Lung (tissue), 12 donors: ENCODE results near the gene ENKUR. TPM values are rescaled to one million over a fixed set of nuclear protein-coding genes. Genes with fewer than 3 reads are reported as not detected.

Source experiments
- ATAC-seq: fragments of 200-7000 bp; cut with Tn5 transposase; one replicate; pipeline ENCODE4 v1.9.1; 2020; ENCODE audit warnings: moderate number of reproducible peaks; ENCODE audit not compliant: insufficient read depth, low FRiP score
- DNase-seq, 3 donors: peaks; one replicate each; pipeline ENCODE4 v3.0.0-alpha.2; 2013 to 2017
- H3K27ac ChIP-seq, 2 donors: one replicate each; pipeline ENCODE4 v1.5.1; 2013; ENCODE audit warnings: mild to moderate bottlenecking in 2 of 2, moderate library complexity in 2 of 2, control low read depth in 1 of 2, inconsistent platforms in 1 of 2, low read depth in 1 of 2, low read length in 1 of 2
- H3K27me3 ChIP-seq, 3 donors: one replicate each; pipeline ENCODE4 v1.5.1; 2013; ENCODE audit warnings: low read length in 2 of 3; ENCODE audit not compliant: control insufficient read depth in 3 of 3, insufficient read depth in 3 of 3
- H3K36me3 ChIP-seq, 4 donors: one replicate each; pipeline ENCODE4 v1.5.1; 2013; ENCODE audit warnings: low read length in 4 of 4, mild to moderate bottlenecking in 1 of 4, moderate library complexity in 1 of 4; ENCODE audit not compliant: control insufficient read depth in 4 of 4, insufficient read depth in 4 of 4
- H3K4me1 ChIP-seq, 5 donors: one replicate each; pipeline ENCODE4 v1.5.1; 2013; ENCODE audit warnings: low read length in 5 of 5, mild to moderate bottlenecking in 2 of 5, moderate library complexity in 1 of 5; ENCODE audit not compliant: control insufficient read depth in 5 of 5, insufficient read depth in 5 of 5
- H3K4me3 ChIP-seq: one replicate; pipeline ENCODE4 v1.5.1; 2013; ENCODE audit warnings: mild to moderate bottlenecking, control low read depth, moderate library complexity
- H3K9ac ChIP-seq, 2 donors: one replicate each; pipeline ENCODE4 v1.5.1; 2013; ENCODE audit warnings: low read length in 2 of 2, control low read depth in 1 of 2; ENCODE audit not compliant: insufficient read depth in 1 of 2
- H3K9me3 ChIP-seq, 4 donors: one replicate each; pipeline ENCODE4 v1.5.1; 2013; ENCODE audit warnings: low read length in 3 of 4, mild to moderate bottlenecking in 1 of 4, moderate library complexity in 1 of 4; ENCODE audit not compliant: control insufficient read depth in 4 of 4, insufficient read depth in 3 of 4
- WGBS, 2 donors: extraction: QIAGEN DNeasy Blood & Tissue Kit; methylation state at CpG; one replicate each; pipeline ENCODE4 v1.1.7; 2013; 5-methylcytosine and 5-hydroxymethylcytosine counted together
- polyA plus RNA-seq, 2 donors: library from polyadenylated mRNA; stranded (reverse); fragments of 200-250 nt; gene quantifications; one replicate each; pipeline ENCODE4 v1.2.1, GENCODE V29; 2013
- total RNA-seq, 2 donors: library from RNA; depleted of rRNA in 1 of 2; stranded (reverse); fragments of >200 nt in 1 of 2; gene quantifications; one replicate each; pipeline ENCODE4 v1.2.1, GENCODE V29; 2014 to 2021
- TF ChIP-seq, protein P1 (sequence below): IDR thresholded peaks from 2 replicates; pipeline ENCODE4 v1.5.1; 2012; ENCODE audit warnings: mild to moderate bottlenecking; ENCODE audit errors: control extremely low read depth, extremely low read depth
- donor health status: control.
- donor health status: control.
- donor health status: Bipolar disorder and iron deficiency.
- donor health status: healthy.
- donor health status: DM: yes; HTN: yes; CAD: no.

The ENKUR gene
- total and polyA plus RNA-seq, 4 donors, result 9.9 to 17.8 (median 12.8) TPM

DNA sequence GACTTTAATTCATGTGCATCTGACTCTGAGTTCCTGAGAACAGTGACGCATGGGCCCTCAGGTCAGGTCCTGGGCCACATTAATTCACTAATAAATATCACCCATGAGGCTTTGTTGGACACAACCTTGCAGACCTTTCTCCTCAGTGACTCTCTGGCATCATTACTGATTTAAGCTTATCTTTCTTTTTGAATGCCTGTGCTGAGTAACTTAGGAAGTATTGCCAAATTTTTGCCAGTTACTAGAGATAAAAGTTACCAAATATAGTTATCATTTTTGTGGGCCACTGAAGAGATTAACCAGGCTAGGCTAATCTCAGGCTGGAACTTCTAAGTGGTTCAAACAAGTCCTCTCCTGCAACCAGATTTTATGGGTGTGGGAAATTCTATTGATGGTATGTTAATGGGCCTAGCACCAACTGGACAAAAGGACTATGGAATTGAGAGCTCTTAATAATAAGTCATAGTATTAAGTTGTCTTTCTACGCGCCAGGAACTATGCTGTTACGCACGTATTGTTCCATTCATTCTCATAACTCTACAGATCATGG lies 34.7 kb downstream of the ENKUR start:
- TF ChIP-seq, protein P1, sequence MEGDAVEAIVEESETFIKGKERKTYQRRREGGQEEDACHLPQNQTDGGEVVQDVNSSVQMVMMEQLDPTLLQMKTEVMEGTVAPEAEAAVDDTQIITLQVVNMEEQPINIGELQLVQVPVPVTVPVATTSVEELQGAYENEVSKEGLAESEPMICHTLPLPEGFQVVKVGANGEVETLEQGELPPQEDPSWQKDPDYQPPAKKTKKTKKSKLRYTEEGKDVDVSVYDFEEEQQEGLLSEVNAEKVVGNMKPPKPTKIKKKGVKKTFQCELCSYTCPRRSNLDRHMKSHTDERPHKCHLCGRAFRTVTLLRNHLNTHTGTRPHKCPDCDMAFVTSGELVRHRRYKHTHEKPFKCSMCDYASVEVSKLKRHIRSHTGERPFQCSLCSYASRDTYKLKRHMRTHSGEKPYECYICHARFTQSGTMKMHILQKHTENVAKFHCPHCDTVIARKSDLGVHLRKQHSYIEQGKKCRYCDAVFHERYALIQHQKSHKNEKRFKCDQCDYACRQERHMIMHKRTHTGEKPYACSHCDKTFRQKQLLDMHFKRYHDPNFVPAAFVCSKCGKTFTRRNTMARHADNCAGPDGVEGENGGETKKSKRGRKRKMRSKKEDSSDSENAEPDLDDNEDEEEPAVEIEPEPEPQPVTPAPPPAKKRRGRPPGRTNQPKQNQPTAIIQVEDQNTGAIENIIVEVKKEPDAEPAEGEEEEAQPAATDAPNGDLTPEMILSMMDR, result no peak
- ATAC-seq, result no peak

DNA sequence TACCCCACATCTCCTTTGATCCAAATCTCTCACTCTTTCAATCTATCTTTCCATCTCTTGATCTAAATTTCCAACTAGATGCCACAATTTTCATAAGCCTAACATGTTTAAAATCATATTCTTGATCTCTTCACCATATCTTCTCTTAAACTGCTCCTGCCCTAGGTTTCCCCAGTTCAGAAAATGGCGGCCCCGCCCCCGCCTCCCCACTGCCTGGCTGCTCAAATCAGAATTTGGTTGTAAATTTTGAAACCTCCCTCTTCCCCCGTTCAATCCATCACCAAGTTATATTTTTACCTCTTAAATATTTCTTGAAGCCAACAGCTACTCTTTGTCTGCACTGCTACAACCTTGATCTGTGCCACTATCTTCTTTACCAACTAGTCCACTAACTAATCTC lies 36.3 kb downstream of the ENKUR start:
- Histone ChIP-seq H3K27ac (no peak overlapping the region), H3K27me3 (no peaks in the 10 kb centered on the region), H3K36me3 (no peaks in the 10 kb centered on the region), H3K9ac (no peak overlapping the region), H3K9me3 (no peaks in the 10 kb centered on the region), H3K4me3 (no peak overlapping the region), H3K4me1 (peaks cover 0 to 11% (median 7%) of the 10 kb centered on the region in 5 donors)
- WGBS, 2 donors, result 91 to 94% methylated on average over 4 of the region's 4 CpGs
- DNase-seq, result no peak
- no peak for ATAC-seq
- TF ChIP-seq, protein P1, result no peak

More for the DNA sequence above, 34.7 kb downstream of the ENKUR start:
- Histone ChIP-seq H3K9me3 (no peaks in the 10 kb centered on the region), H3K27ac (no peak overlapping the region), H3K4me1 (peaks cover 0 to 4% (median 0%) of the 10 kb centered on the region in 5 donors), H3K4me3 (no peak overlapping the region), H3K9ac (no peak overlapping the region), H3K36me3 (no peaks in the 10 kb centered on the region), H3K27me3 (no peaks in the 10 kb centered on the region)
- DNase-seq, result no peak
- WGBS, 2 donors, result 77 to 97% methylated on average over 5 of the region's 5 CpGs

DNA sequence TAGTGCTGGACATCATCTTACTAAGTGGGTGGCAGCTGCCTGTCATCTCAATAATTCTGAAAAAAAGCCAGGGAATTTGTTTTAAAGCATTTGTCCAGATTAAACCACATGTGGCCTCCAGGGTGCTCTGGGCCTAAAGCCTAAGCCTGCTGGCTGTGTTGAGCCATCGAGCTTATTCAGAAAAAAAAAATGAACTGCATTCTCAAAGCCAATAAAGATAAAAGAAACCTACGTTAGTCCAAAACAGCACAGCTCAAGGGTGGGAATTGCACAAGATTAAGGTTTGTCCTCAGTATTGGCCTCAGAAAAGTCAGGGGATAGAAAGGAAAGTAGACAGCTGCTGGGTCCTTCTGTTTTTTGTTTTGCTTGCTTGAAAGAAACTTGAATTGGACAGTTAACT lies 41.0 kb downstream of the ENKUR start:
- TF ChIP-seq, protein P1, result no peak
- H3K9ac ChIP-seq, result no peak overlapping the region
- peak overlapping the region in 1 of 2 donors; percentile 66 for H3K27ac ChIP-seq
- ATAC-seq (peak; percentile 53), DNase-seq (peak; percentile 62 to 90 (median 88))
- H3K9me3 ChIP-seq, result no peaks in the 10 kb centered on the region
- no peak overlapping the region for H3K4me3 ChIP-seq
- H3K27me3 ChIP-seq, result no peaks in the 10 kb centered on the region
- peaks cover 0 to 13% (median 8%) of the 10 kb centered on the region in 5 donors for H3K4me1 ChIP-seq
- no peaks in the 10 kb centered on the region for H3K36me3 ChIP-seq
- WGBS, 2 donors, result 62 to 73% methylated on average over 2 of the region's 2 CpGs

DNA sequence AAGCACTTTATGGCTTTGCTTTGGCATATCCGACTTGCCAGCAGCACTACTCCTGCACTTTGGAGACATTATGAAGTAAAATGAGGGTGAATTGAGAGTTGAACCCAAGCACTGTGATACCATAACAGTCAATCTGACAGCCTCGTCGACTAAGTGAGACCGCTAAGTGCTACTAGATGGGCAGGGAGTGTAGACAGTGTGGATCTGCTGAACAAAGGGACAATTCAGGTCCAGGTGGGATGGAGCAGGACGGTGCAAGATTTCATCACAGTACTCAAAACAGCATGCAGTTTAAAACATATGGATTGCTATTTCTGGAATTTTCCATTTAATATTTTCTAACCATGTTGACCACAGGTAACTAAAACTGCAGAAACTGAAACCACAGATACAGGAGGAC lies 42.8 kb downstream of the ENKUR start:
- Histone ChIP-seq H3K4me3 (no peak overlapping the region), H3K9me3 (no peaks in the 10 kb centered on the region), H3K9ac (no peak overlapping the region), H3K27me3 (no peaks in the 10 kb centered on the region), H3K27ac (no peak overlapping the region), H3K36me3 (no peaks in the 10 kb centered on the region), H3K4me1 (peaks cover 0 to 13% (median 8%) of the 10 kb centered on the region in 5 donors)
- no peak for ATAC-seq
- DNase-seq, result no peak
- WGBS, 2 donors, result 83 to 86% methylated on average over 5 of the region's 5 CpGs
- TF ChIP-seq, protein P1, result no peak
